ENCODE data around the gene BRAF. TPM values are rescaled to one million over a fixed set of nuclear protein-coding genes. Genes with fewer than 3 reads are reported as not detected.

Gene BRAF
- total RNA-seq, 1 experiment from 2014 or later: 29.7 TPM

- no peak overlapping the region for H2AFZ ChIP-seq (ENCODE audit: low read depth, low read length, poor library complexity, severe bottlenecking)
- no peaks in the 10 kb centered on the region for H3K9me3 ChIP-seq (ENCODE audit: control insufficient read depth in 1 of 2, insufficient read depth in 1 of 2, low read depth in 1 of 2, low read length in 2 of 2)
- no peaks in the 10 kb centered on the region for H3K79me2 ChIP-seq (ENCODE audit: insufficient read depth, low read length)
- no peaks in the 10 kb centered on the region for H3K36me3 ChIP-seq (ENCODE audit: control insufficient read depth in 1 of 2, insufficient read depth in 2 of 2, low read length in 2 of 2)
- ChIA-PET CTCF (interaction anchor here (0.6 kb wide), 1 partner anchor 182 kb away, joined by 5 read pairs; no protein-coding TSS in a partner anchor), RAD21 (ENCODE audit: low non-redundant PET in 1 of 2, low total read pairs in 2 of 2, uncharacterized antibody in 2 of 2, unreplicated experiment in 2 of 2) (no interaction called here), POLR2A (no interaction called here)
- DNase-seq (ENCODE audit: low read depth, low spot score) (no peak), ATAC-seq (no peak)
- H3K27me3 ChIP-seq (ENCODE audit: insufficient read depth, low read length): no peaks in the 10 kb centered on the region
- no peak overlapping the region for H3K4me3 ChIP-seq (replicated peaks in 1 of 2; ENCODE audit: low read depth in 1 of 2, low read length in 2 of 2)
- intact Hi-C loops (cut with micrococcal nuclease): no loop called here
- no peak overlapping the region for H3K4me2 ChIP-seq (ENCODE audit: low read length)
- no TSS peak for BruUV-seq (replicated peaks)
- no peaks in the 10 kb centered on the region for H3K9me2 ChIP-seq (ENCODE audit: insufficient read depth)
- no peak overlapping the region for H3K27ac ChIP-seq (ENCODE audit: low read depth, low read length)
- no peaks in the 10 kb centered on the region for H4K20me1 ChIP-seq (ENCODE audit: insufficient read depth)
- TF ChIP-seq EGR1 (IDR thresholded peaks at IDR 0.05; ENCODE audit: low read depth) (no peak), CBX3 (IDR thresholded peaks at IDR 0.05; ENCODE audit: low read depth) (no peak), TCF7L2 (IDR thresholded peaks at IDR 0.05; ENCODE audit: borderline replicate concordance, extremely low read depth, insufficient read depth, insufficient read length) (no peak), CTCF (IDR thresholded peaks at IDR 0.05 in 2 of 3, conservative IDR thresholded peaks at IDR 0.05 in 1 of 3; ENCODE audit: borderline replicate concordance in 1 of 3, insufficient read depth in 1 of 3, low read depth in 2 of 3, low read length in 2 of 3) (no peak), MAX (IDR thresholded peaks at IDR 0.05) (no peak), ELF1 (IDR thresholded peaks at IDR 0.05; ENCODE audit: borderline replicate concordance, low read depth) (no peak), ZBTB33 (IDR thresholded peaks at IDR 0.05; ENCODE audit: extremely low read depth, insufficient replicate concordance, low read length) (no peak), EZH2phosphoT487 (IDR thresholded peaks at IDR 0.05; ENCODE audit: borderline replicate concordance) (no peak), YY1 (IDR thresholded peaks at IDR 0.05; ENCODE audit: extremely low read depth, insufficient replicate concordance, low read depth, low read length) (no peak), SIN3A (IDR thresholded peaks at IDR 0.05; ENCODE audit: low read depth) (no peak), POLR2A (IDR thresholded peaks at IDR 0.05; ENCODE audit: borderline replicate concordance, extremely low read depth, insufficient read depth, insufficient read length) (no peak)
- H3K4me1 ChIP-seq (ENCODE audit: control insufficient read depth in 1 of 2, insufficient read depth in 2 of 2, low read length in 2 of 2): no peaks in the 10 kb centered on the region
- H3K9ac ChIP-seq (ENCODE audit: low read length): no peak overlapping the region
These were observed 95.0 kb downstream of the BRAF start for GRCh38 chr7:140829720-140830119.

Data from HCT116 (cell line).